Measurements from ENCODE around the gene USP2.

The USP2 gene

DNA sequence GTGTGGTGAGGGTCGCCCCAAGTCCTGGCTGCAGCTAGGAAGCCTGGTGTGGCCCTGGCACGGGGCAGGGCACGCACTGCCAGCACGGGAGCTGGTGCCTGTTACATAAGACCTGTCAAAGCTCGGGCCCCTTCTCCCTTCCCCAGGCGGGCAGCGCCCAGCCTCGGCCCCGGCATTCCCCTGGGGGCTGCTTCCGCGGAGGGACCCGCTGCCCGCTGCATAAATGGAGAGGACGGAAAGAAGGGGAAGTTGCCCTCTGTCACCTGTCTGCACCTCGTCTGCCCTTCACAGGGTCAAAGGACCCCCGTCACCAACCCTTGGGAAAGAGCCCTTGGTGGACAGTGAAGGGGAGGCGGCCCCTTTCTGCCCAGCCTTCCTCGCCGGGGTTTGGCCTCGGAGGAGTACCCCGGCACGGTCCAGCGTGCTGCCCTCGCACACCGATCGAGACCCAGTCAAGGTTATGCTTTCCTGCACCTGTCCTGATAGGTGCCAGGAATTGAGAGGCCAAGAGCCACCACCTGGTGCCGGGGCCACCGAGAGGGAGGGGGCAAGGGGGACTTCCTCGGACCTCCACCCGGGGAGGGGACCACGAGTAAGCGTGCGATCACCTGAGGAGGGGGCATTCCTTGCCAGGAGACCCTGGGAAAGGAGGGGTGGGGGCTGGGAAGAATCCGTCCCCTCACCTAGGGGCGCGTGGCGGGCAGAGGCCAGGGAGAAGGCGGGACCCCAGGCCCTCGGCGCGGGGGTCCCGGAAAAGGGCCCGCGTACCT lies 18.2 kb downstream of the USP2 start:
- DNase-seq (ENCODE audit: low read depth): no peak

DNA sequence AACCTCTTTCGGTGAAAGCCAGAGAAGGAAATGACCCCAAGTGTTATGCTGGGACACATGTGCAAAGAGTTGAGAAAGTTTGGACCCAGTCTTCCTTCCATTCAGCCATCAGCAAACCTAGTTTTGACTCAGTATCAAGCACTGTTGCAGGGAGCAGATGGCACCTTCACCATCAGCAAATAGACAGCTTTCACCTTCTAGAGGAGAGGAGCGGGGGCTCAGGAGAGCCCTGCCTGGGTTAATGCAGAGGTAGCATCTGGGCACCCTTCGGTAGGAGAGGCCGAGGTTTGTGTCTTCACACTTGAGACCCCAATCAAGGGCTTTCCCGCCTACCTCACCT lies 18.8 kb downstream of the USP2 start:
- DNase-seq (ENCODE audit: low read depth): no peak

DNA sequence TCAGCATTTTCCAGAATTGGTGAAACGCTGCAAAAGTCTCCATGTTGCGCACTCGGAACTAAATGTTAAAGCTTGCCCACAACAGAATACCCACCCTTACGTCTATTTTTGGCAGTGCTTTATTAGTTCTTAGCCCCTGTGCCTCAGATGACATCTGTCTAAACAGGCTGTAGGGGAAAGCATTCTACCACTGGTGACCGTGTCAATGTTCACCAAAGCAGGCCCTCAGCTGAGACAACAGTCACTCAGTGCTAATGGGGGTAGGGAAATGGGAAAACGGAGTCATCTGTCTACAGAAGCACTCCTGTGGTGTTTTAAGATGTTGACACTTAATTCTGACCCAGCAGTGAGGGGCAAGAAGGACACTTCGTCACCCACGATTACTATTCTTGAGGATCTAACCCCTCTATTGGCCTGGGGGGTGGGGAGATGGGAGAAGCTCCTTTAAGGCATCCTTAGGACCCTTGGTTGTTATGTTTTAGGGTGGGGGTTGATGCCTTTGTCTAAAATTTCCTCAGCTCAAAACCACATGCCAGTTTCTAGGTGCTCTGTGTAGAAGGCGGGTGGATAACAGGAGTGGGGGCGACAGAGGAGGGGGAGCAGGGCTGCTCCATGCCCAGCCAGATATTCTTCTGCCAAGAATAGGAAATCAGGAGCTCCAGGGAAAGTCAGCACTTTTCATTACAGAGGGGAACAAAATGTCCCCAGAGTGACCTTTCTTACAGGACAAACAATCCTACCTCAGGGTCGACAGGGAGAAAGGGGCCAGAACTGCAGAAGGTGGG lies 19.4 kb downstream of the USP2 start:
- DNase-seq (ENCODE audit: low read depth): no peak

DNA sequence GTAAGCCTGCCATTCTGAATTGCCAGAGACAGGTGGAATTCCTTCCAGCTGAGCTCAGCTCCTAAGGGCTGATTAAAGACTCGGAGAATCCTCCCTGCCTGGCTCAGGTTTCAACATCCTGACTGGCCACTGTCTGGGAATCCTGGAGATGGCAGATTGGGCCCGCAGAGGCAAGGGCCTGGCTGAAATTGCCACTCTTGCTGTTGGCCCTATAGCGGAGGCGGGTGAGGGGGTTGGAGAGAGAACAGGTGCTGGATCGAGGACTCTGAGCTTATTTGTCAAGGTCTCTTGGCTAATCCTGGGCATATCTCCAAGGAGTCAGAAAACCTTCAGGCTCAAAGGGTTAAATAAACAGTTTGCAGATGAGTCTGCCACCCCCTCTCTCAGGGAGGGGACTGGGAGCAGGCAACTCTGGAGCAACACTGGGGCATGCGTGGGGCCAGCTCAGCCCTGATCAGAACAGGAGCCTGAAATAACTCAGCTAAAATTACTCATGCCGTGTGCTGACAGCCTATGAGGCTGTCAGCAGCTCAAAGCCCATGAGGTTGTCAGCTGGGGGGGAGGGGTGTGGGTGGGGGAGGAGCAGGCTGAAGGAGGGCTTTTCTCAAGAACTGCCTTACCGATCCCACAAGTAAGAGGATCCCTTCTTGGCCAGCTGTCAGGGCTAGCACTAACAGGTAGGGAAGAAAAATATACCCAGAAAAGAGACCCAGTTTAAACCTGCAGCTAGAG lies 20.3 kb downstream of the USP2 start:
- DNase-seq (ENCODE audit: low read depth): no peak

DNA sequence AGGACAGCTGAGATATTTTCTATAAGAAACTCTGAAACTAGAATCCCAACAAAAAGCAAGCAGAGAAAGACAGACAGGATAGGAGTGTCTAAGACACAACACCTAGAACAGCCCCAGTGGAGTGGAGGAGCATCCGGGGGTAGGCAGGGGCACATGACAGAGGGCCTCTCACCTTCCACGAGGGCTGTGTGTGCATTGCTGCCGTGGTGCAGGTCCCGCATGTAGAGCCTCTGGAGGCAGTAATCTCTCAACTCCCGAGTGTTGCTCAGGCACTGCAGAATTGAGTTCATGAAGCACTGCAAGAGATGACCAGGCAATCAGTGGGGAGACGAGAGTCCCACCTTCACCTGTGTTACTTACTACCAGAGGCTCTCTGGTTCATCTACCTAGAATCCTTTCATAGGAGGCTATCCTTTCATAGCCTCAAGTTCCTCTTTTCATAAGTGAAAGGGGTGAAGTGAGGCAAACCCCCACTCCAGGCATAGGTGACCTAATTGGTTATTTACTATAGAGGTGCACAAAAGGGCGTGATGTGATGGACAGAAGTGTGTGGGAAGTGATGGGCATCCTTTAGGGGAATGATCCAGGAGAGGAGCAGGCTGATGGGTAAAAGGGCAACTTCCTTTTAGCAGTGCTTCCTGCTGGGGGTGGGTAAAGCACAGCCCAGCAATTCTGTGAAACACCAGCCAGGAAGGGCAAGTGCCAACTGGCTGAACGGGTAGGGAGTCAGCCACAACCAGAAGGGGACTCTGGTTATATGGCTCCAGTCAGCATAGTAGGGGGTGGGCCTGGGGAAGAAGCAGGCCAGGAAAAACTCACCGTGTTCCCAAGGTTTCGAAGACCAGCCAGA lies 21.9 kb downstream of the USP2 start:
- DNase-seq (ENCODE audit: low read depth): no peak

DNA sequence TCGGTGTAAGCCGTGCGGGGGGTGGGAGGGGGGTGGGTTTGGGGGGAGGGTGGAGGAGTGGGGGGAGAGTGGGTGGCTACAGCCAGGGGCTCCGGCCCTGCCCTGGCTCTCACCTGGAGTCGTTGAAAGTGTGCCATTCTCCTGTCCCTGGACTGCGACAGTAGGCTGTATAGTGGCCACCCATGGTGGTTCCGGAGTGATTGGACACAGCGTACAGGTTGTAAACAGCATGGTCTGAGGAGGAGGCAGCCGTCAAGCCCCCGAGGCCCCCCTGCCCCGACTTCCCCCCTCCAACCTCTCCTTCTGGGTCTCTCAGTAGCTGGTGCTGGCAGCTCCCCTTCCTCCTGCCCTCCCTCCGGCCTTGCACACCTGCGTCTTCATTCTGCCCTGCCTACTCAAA lies 24.4 kb downstream of the USP2 start:
- DNase-seq (ENCODE audit: low read depth): no peak

DNA sequence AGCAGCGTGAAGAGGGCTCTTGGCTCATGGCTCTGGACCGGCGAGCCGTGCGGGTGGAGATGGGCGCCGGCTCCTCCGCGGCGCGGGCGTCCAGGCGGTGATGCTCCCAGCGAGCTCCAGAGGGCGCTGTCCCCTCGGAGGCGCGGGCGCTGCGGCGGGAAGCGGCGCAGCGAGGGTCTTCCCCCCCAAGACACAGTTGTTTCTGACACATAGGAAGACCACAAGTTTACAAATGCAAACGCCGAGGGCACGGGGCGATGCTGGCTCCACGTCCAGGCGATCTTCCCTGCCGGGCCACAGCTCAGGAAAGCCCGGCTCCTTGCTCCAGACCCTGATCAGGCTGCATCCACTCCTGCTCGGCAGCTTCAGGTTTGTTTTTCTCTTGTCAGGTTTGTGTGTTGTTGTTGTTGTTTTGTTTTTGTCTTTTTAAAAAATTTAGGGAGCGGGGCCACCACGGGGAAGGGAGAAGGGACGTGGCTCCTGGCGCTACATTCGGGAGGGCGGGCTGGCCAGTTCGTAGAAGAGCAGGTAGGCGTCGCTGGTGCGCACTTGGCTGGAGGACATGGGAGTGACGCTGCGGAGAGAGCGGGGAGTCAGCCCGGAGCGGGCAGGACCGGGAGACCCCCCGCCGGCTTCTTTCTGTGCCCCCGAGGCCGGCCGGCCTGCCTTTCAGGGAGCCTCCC lies 25.0 kb downstream of the USP2 start:
- DNase-seq (ENCODE audit: low read depth): no peak

DNA sequence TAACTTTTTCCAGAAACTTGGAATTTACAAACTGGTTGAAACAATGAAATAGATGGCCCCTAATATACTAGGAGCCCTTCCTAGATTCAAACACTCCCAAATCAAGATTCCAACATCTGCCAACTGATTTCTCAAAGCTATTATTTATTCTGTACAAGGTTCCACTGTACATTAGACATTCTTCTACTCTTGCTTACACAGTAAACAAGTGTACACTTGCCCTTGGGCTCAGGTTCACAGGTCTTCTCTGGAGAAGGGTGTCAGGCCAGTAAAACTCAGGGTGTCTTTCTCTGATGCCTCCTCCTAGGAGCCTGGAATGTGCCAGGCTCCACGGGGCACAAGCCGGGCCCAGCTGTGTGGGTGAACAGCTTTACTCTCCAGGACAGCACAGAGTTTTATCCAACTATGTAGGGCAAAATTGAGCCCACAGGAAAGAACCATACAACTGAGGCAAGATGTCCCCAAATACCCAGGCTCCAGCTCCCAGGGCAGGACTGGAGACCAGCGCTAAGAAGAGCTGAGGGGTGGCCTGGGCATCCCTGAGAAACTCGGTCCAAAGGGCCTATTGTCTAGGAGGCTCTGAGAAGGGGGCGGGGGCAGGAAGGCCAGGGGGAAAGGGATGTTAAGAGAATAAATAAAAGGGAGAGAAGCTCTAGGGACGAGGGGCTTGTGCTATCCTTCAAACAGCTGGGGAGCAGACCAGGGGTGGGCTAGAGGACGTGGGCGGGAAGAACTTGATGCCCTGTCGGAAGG lies 26.2 kb downstream of the USP2 start:
- no peak for DNase-seq (ENCODE audit: low read depth)

DNA sequence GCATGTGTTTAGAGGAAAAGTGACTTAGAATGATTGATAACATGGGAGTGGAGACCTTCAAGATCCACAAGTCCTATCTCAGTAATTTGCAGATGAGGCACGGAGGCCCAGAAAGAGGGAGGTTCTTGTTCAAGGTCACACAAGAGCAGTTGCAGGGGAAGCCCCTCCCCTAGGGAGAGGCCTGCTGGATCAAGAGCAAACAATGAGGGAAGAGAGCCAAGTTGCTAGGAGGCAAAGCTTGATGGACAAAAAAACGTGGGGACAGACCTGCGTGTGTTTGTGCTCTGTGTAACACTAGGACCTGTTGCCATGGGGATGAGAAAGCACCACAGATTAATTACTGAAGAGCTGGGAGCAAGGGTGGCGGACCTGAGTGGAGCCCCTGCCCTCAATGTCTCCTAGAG lies 28.6 kb downstream of the USP2 start:
- no peak for DNase-seq (ENCODE audit: low read depth)

DNA sequence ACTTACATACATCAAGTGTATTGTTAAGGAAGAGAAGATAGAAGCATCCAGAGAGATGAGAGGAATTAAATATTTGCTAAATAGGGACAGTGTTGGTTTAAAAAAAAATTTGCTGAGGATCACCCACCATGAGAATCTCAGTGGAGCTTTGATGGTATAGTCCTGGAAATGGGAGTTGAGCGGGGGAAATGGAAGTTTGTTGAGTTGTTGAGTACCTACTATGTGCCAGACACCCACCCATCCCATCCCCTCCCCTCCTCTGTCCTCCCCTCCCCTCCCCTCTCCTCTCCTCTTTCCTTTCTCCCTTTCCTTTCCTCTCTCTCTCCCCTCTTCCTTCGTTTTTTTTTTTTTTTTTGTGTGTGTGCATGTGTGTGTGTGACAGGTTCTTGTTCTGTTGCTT lies 30.3 kb downstream of the USP2 start:
- DNase-seq (ENCODE audit: low read depth): no peak

DNA sequence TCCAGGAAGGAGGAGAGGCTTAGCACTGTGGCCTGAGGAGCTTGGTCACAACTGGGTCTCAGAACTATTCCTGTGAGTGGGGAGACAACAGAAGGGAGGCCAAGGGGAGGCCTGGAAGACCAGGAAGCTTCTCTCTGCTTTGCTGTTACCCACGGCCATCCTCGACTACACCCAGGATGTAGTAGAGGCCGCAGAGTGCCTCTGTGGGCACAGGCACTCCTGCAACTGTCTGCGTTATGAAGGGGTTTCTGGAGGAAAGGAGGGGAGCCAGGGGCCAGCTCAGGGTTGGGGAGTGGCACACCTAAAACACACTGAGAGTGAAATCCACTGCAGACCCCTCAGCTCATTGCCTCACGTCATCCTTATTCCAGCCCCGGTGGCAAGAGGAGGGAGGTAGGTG lies 31.2 kb downstream of the USP2 start:
- no peak for DNase-seq (ENCODE audit: low read depth)

DNA sequence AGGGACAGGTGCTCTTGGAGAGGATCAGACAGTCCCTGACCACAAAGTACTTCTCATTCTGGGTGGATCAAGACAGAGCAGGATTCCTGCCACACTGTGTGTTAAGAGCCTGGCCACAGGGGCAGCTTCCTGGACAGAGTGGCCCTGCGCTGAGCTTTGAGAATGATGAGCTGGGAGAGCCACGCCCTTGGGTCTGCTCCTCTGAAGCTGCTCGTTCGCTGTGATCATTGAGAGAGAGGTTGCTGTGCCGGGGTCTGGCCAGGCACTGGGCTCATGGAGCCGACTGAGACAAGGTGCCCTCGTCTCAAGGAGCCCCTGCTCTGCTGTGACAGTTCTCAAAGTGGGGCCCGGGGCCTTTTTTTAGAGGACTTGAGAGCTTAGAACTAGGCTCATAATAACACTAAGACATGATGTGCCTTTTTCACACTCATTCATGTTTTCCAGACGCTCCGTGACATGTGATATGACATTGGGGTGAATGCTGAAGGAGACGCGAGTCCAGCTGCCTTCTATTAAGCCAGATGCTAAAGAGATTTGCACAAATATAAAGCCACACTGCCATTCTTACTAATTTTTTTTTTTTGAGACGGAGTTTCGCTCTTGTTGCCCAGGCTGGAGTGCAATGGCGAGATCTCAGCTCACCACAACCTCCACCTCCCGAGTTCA lies 33.4 kb downstream of the USP2 start:
- no peak for DNase-seq (ENCODE audit: low read depth)

DNA sequence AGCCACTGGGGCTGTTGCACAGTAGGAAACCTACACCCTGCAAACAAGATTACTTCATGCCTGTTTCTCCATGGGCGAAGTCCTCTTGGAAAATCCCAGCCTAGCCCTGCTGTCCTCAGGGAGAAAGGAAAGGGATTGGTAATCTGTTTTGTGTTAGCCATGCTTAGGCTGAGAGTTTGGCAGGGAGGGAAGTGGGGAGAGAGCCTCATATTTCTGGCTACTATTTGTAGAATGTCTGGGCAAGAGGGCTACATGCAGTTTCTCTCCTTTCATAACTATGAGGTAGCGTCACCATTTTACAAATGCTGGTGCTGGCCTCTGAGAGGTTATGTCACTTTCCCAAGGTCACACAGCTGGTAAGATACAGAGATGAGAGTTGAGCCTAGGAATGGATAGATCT lies 34.2 kb downstream of the USP2 start:
- DNase-seq (ENCODE audit: low read depth): no peak

DNA sequence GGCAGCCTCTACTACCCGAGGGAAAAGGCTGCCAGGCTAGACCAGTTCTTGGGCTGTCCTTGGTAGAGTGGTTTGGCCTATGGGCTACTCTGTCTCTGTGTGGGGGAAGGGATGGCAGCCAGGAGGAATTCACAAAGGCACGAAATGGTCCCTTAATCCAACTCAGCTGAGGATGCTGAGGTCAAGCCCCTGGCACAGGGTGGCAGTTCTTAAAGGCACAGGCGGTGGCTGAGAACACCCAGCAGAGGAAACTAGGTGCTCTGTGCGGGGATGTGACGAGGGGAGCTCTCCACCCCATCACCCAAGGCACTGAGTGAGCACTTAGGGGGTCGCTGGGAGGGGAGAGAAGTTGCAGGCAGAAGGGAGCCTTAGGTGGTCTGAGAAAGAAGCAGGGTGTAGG lies 34.9 kb downstream of the USP2 start, which contains the start of gene MFRP:
Gene MFRP, minus strand, starts transcription at position 101 of the 400 bp plus-strand sequence. CDS start 192 bp downstream, outside the sequence.
- no peak for DNase-seq (ENCODE audit: low read depth)

DNA sequence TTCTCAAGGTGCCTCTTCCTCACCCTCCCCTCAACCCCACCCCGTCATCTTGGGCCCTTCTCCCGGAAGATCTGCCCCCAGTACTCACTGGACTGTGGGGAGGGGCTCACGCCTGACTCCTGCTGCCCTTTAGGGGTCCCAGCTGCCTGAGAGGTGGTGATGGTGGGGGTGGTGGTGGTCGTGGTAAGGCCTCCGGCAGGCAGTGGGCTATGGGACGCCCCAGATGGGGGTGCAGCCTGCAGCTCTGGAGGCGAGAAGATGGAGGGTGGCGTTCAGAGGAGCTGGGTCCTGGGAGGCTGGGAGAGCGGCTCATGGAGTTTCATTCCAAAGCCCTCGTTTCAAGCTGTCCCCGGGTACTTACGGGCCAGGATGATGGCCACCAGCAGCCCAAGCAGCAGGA lies 35.8 kb downstream of the USP2 start:
- no peak for DNase-seq (ENCODE audit: low read depth)

DNA sequence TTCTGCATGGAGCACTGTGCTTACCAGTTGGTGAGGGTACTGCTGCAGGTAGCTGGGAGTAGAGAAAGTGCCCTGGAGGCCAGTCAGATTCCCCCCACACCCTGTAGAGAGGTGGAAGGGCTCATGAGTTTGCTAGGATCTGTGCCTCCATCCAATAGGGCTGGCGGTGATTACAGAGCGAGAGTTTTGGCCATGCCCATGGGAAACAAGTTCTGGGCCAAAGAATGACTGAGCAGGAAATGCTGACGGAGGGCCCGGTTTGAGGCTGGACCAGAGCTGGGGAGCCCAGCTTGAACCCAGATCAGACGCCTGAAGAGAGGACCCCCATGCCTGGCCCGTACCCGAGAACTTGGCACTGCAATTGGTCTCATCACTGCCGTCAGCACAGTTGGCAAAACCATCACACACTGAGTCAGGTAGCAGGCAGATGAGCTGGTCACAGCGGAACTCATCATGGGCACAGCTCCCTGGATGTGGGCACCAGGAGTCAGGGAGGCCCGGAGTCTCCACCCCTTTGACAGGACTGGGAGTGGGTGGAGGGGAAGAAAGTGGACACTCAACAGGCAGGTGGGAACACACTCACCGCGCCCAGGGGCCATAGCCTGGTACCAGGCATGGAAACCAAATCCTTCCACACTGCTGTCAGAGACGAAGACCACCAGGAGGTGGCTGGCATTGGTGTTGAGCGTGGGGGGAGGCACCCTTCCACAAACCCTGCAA lies 37.0 kb downstream of the USP2 start:
- no peak for DNase-seq (ENCODE audit: low read depth)

DNA sequence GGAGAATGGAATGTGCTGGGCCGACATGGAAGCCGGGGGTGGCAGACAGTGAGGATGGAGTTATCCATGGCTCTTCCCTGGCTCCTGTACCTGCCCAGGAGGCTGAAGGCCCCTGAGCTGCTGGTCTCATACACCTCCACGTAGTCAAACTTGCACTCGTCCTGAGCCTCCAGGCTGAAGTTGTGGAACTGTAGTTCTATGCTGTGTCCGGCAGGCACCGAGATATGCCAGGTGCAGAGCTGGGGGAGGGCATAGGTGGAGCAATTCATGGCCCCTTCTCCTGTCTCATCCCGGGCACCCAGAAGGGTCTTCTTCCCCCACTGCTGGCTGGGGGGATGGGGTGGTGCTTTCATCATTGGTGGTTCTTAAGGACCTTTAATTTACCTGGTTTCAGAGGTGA lies 37.8 kb downstream of the USP2 start:
- no peak for DNase-seq (ENCODE audit: low read depth)

DNA sequence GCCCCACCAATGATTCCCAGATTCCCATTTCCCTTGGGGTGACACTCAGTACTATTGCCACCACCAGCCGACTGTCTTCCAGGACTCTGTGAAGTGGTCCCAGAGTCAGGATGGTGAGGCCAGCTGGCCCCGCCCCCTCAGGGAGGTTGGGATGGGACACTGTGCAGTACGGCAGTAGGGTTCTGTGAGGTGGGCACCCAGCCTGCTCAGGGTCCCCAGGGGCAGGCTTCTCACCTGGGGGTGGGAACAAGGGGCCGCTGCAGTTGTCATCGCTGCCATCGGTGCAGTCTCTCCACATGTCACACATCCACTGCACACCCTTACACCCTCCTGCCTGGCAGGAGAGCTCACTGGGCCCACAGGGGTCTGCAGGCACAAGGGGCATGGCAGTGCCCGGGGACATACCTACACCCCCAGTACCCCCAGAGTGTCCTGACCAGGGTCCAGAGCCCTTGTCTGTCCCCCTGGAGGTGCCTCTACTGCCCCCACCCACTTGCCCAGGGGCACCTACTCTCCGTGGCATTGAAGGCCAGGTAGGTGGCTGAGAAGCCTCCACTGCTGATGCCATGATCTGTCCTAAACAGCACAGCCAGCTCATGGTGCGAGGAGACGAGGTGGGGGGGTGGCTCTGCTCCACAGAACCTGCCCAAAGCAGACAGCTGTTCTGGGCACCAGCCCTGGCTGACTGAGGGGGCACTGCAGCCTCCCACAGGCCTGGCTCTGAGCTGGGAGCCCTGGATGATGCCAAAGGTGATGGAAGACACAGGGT lies 38.9 kb downstream of the USP2 start:
- no peak for DNase-seq (ENCODE audit: low read depth)

DNA sequence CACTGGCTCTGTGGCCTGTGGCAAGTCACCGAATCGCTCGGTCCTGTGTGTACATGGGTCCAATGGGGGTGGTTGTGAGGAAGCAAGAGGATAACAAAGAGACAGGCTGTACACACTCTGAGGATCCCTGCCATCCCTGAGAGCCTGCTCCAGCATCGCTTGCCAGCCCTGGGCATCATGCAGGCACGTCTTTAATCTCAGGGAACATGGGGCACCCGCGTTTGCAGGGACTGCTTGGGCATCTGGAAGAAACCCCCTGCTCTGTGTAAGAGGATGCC lies 39.5 kb downstream of the USP2 start:
- DNase-seq (ENCODE audit: low read depth): no peak

Data from HS-27A (cell line).